ENCODE results near the gene CDKAL1. TPM values are rescaled to one million over a fixed set of nuclear protein-coding genes. Genes with fewer than 3 reads are reported as not detected.
A peak's percentile ranks its signal among the peaks of the same experiment; 100 is the strongest.
"Not testable (repeated sequence)": the region's sequence is repeated elsewhere in the genome, so short reads cannot be mapped to it uniquely, and the experiment has no call there.

The CDKAL1 gene
- total RNA-seq, 5 donors from 2014 or later (not counting 1 experiment from before 2014, with no cell fraction given) = 18.8 to 29.9 (median 20.5) TPM

DNA sequence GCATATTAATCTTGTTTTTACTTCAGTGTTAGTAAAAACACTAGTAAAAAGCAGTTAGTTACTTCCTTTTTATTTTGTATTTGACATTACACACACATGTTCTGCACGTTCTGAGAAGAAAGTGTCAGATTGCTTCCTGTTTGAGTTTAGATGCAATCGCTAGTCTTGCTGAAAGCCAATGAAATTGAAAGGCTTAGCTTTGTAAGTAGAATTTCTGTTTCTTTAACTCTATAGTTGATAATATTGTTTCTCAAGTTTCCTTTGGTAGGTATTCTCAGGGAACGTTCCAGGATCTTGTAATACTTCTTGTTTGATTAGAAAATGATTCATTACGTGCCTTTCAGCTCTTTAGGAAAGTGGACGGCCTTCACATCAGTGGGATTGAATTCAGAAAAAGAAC is 55.0 kb downstream of the CDKAL1 start:
- CTCF ChIA-PET = no interaction called here
- Mint-ChIP-seq H3K4me3 (peak overlapping the region in 1 of 3 donors; percentile 17), H3K27ac (no peak overlapping the region), H3K9me3 (peaks cover 0 to 8% (median 2%) of the 10 kb centered on the region in 3 donors), H3K36me3 (peaks cover 56% of the 10 kb centered on the region), H3K27me3 (no peaks in the 10 kb centered on the region), H3K4me1 (peaks cover 24 to 29% (median 28%) of the 10 kb centered on the region in 3 donors)
- no peak overlapping the region for H3K4me3 ChIP-seq (ENCODE audit: control insufficient read depth in 1 of 2, extremely low read depth in 1 of 2, low read length in 1 of 2)
- H3K4me1 ChIP-seq (ENCODE audit: control insufficient read depth in 1 of 2, extremely low read depth in 1 of 2, insufficient read depth in 2 of 2, low read length in 2 of 2) = peaks cover 0 to 7% of the 10 kb centered on the region in 2 experiments
- DNase-seq (peak in 1 of 35 experiments; percentile 4), ATAC-seq (replicated peaks in 1 of 4) (no peak)
- H3K36me3 ChIP-seq (ENCODE audit: control insufficient read depth in 2 of 2, extremely low read depth in 1 of 2, insufficient read depth in 1 of 2, low read length in 1 of 2) = peaks cover 0 to 5% of the 10 kb centered on the region in 2 donors
- H3K9me3 ChIP-seq = no peaks in the 10 kb centered on the region
- H3K27ac ChIP-seq (ENCODE audit: low read length) = no peak overlapping the region
- H3K27me3 ChIP-seq (replicated peaks in 1 of 2; ENCODE audit: control insufficient read depth in 2 of 2, extremely low read depth in 1 of 2, insufficient read depth in 2 of 2, low read length in 1 of 2) = no peaks in the 10 kb centered on the region
- POLR2A ChIA-PET = interaction anchor here in 1 of 2 donors (0.7 kb wide), 1 partner anchor 1013 kb away, joined by 3 read pairs; no protein-coding TSS in a partner anchor
- WGBS (ENCODE audit: insufficient coverage) = no CpG with 5 or more reads among the region's 5 CpGs

DNA sequence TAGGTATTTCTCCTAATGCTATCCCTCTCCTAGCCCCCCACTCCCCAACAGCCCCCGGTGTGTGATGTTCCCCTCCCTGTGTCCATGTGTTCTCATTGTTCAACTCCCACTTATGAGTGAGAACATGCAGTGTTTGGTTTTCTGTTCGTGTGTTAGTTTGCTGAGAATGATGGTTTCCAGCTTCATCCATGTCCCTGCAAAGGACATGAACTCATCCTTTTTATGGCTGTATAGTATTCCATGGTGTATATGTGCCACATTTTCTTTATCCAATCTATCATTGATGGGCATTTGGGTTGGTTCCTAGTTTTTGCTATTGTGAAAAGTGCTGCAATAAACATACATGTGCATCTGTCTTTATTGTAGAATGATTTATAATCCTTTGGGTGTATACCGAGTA is 56.2 kb downstream of the CDKAL1 start:
- H3K27me3 ChIP-seq (replicated peaks in 1 of 2; ENCODE audit: control insufficient read depth in 2 of 2, extremely low read depth in 1 of 2, insufficient read depth in 2 of 2, low read length in 1 of 2); POLR2A ChIA-PET; H3K9me3 ChIP-seq; ATAC-seq (replicated peaks in 1 of 4); H3K27ac Mint-ChIP-seq; H3K36me3 ChIP-seq (ENCODE audit: control insufficient read depth in 2 of 2, extremely low read depth in 1 of 2, insufficient read depth in 1 of 2, low read length in 1 of 2); H3K27me3 Mint-ChIP-seq; H3K27ac ChIP-seq (ENCODE audit: low read length); DNase-seq; H3K4me3 ChIP-seq (ENCODE audit: control insufficient read depth in 1 of 2, extremely low read depth in 1 of 2, low read length in 1 of 2); H3K4me1 ChIP-seq (ENCODE audit: control insufficient read depth in 1 of 2, extremely low read depth in 1 of 2, insufficient read depth in 2 of 2, low read length in 2 of 2); CTCF ChIA-PET; H3K4me3 Mint-ChIP-seq: not testable (repeated sequence)
- Mint-ChIP-seq H3K36me3 (peaks cover 58% of the 10 kb centered on the region), H3K9me3 (peaks cover 0 to 13% (median 2%) of the 10 kb centered on the region in 3 donors), H3K4me1 (peaks cover 24 to 26% (median 26%) of the 10 kb centered on the region in 3 donors)
- no CpG with 5 or more reads among the region's 3 CpGs for WGBS (ENCODE audit: insufficient coverage)

DNA sequence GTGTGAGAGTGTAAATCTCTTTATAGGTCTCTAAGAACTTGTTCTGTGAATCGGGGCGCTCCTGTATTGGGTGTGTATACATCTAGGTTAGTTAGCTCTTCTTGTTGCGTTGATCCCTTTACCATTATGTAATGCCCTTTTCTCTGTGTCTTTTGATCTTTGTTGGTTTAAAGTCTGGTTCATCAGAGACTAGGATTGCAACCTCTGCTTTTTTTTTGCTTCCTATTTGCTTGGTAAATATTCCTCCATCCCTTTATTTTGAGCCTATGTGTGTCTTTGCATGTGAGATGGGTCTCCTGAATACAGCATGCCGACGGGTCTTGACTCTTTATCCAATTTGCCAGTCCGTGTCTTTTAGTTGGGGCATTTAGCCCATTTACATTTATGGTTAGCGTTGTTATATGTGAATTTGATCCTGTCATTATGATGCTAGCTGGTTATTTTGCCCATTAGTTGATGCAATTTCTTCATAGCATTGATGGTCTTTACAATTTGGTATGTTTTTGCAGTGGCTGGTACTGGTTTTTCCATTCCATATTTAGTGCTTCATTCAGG is 60.1 kb downstream of the CDKAL1 start:
- H3K27me3 ChIP-seq (replicated peaks in 1 of 2; ENCODE audit: control insufficient read depth in 2 of 2, extremely low read depth in 1 of 2, insufficient read depth in 2 of 2, low read length in 1 of 2); CTCF ChIA-PET; DNase-seq; H3K27ac ChIP-seq (ENCODE audit: low read length); POLR2A ChIA-PET; H3K4me3 Mint-ChIP-seq; H3K27ac Mint-ChIP-seq; H3K27me3 Mint-ChIP-seq; H3K4me3 ChIP-seq (ENCODE audit: control insufficient read depth in 1 of 2, extremely low read depth in 1 of 2, low read length in 1 of 2); ATAC-seq (replicated peaks in 1 of 4); H3K4me1 ChIP-seq (ENCODE audit: control insufficient read depth in 1 of 2, extremely low read depth in 1 of 2, insufficient read depth in 2 of 2, low read length in 2 of 2); H3K36me3 ChIP-seq (ENCODE audit: control insufficient read depth in 2 of 2, extremely low read depth in 1 of 2, insufficient read depth in 1 of 2, low read length in 1 of 2); H3K9me3 ChIP-seq: not testable (repeated sequence)
- H3K36me3 Mint-ChIP-seq = peaks cover 67% of the 10 kb centered on the region
- no CpG with 5 or more reads among the region's 7 CpGs for WGBS (ENCODE audit: insufficient coverage)
- H3K9me3 Mint-ChIP-seq = peaks cover 0 to 13% (median 2%) of the 10 kb centered on the region in 3 donors
- peaks cover 10 to 14% (median 11%) of the 10 kb centered on the region in 3 donors for H3K4me1 Mint-ChIP-seq

DNA sequence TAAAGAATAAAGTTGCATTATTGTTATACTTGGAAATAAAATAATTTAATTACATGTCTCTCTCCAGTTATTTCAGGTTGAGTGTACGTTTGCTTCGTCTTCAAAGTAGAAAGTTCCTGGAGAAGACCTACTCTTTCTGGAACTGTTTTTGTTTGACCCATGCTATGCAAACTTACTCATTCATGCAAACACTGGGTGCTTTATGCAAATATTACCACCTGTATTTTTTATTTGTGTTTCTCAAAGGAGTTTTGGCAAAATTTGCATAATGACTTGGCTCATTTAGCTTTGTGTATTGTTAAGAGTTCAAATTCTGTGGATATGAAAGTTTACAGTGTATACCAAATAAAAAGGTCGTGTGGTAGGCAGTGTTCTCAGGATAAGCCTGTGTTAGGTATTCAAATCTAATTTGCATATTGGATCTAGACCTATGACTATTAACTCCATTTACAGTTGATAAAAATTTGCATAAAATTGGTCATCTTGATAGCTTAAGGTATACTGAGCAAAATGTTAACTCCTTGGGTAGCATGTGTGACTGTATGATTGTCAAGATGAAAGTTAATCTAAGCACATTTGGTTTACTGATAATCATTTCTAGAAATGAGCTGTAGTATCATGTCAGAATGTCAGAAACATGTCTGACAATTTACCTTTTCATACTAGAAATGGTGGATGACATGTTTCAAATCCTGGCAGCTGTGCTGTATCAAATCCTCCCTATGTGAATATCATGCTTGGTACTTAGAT is 65.2 kb downstream of the CDKAL1 start:
- no peak overlapping the region for H3K4me3 ChIP-seq (ENCODE audit: control insufficient read depth in 1 of 2, extremely low read depth in 1 of 2, low read length in 1 of 2)
- Mint-ChIP-seq H3K4me1 (peaks cover 0 to 8% (median 0%) of the 10 kb centered on the region in 3 donors), H3K9me3 (peaks cover 0 to 5% (median 0%) of the 10 kb centered on the region in 3 donors), H3K27me3 (no peaks in the 10 kb centered on the region), H3K27ac (no peak overlapping the region), H3K4me3 (no peak overlapping the region), H3K36me3 (peaks cover 63% of the 10 kb centered on the region)
- no peaks in the 10 kb centered on the region for H3K9me3 ChIP-seq
- H3K27ac ChIP-seq (ENCODE audit: low read length) = no peak overlapping the region
- peaks cover 0 to 13% of the 10 kb centered on the region in 2 donors for H3K36me3 ChIP-seq (ENCODE audit: control insufficient read depth in 2 of 2, extremely low read depth in 1 of 2, insufficient read depth in 1 of 2, low read length in 1 of 2)
- no peaks in the 10 kb centered on the region for H3K4me1 ChIP-seq (ENCODE audit: control insufficient read depth in 1 of 2, extremely low read depth in 1 of 2, insufficient read depth in 2 of 2, low read length in 2 of 2)
- no peaks in the 10 kb centered on the region for H3K27me3 ChIP-seq (replicated peaks in 1 of 2; ENCODE audit: control insufficient read depth in 2 of 2, extremely low read depth in 1 of 2, insufficient read depth in 2 of 2, low read length in 1 of 2)
- DNase-seq (no peak), ATAC-seq (replicated peaks in 1 of 4) (no peak)
- POLR2A ChIA-PET = interaction anchor here in 1 of 2 donors (0.6 kb wide), 1 partner anchor 14 kb away, joined by 7 read pairs; no protein-coding TSS in a partner anchor
- WGBS (ENCODE audit: insufficient coverage) = no CpG with 5 or more reads among the region's 3 CpGs
- CTCF ChIA-PET = no interaction called here

DNA sequence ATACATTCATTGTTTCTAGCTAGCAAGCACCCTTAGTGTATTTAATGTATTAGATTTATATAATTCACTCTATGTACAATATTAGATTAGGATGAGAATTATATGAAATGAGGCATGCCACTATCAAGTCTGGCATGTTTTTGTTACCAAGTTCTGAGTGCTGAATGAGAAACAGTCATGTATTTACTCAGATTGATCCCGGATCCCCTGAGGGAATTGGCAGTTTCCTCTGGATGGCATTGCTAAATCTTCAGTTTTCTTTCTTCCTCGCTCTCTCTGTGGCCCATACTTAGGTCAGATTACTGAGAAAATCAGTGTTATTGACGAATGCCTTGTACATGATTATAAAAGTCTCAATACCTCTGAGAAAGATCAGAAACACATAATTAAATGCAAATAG is 66.6 kb downstream of the CDKAL1 start:
- H3K4me3 ChIP-seq (ENCODE audit: control insufficient read depth in 1 of 2, extremely low read depth in 1 of 2, low read length in 1 of 2) = no peak overlapping the region
- H3K36me3 Mint-ChIP-seq = peaks cover 56% of the 10 kb centered on the region

DNA sequence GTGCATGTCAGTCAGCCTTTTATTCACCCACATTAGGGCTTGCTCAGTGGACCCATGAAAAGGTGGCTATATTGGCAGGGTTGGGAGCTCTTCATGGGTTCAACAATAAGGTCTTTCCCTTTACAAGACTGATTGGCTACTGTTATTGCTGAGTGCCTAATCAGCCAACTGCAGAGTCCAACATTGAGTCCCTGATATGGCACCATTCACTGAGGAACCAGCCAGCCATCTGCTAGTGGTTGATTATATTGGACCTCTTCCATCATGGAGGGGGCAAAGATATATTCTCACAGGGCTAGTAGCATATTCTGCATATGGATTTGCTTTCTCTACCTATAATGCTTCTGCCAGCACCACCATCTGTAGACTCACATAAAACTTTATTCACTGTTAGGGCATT is 69.9 kb downstream of the CDKAL1 start:
- Mint-ChIP-seq H3K36me3 (peaks cover 53% of the 10 kb centered on the region), H3K9me3 (no peaks in the 10 kb centered on the region), H3K4me1 (peaks cover 0 to 8% (median 0%) of the 10 kb centered on the region in 3 donors), H3K27ac (no peak overlapping the region), H3K4me3 (no peak overlapping the region), H3K27me3 (no peaks in the 10 kb centered on the region)
- H3K4me3 ChIP-seq (ENCODE audit: control insufficient read depth in 1 of 2, extremely low read depth in 1 of 2, low read length in 1 of 2) = no peak overlapping the region
- DNase-seq = no peak
- H3K36me3 ChIP-seq (ENCODE audit: control insufficient read depth in 2 of 2, extremely low read depth in 1 of 2, insufficient read depth in 1 of 2, low read length in 1 of 2) = peaks cover 0 to 5% of the 10 kb centered on the region in 2 donors
- CTCF ChIA-PET = no interaction called here
- H3K27ac ChIP-seq (ENCODE audit: low read length) = no peak overlapping the region
- no peak for ATAC-seq (replicated peaks in 1 of 4)
- no peaks in the 10 kb centered on the region for H3K9me3 ChIP-seq
- POLR2A ChIA-PET = no interaction called here
- H3K4me1 ChIP-seq (ENCODE audit: control insufficient read depth in 1 of 2, extremely low read depth in 1 of 2, insufficient read depth in 2 of 2, low read length in 2 of 2) = no peaks in the 10 kb centered on the region
- H3K27me3 ChIP-seq (replicated peaks in 1 of 2; ENCODE audit: control insufficient read depth in 2 of 2, extremely low read depth in 1 of 2, insufficient read depth in 2 of 2, low read length in 1 of 2) = no peaks in the 10 kb centered on the region

More for the DNA sequence above, 66.6 kb downstream of the CDKAL1 start:
- 86% methylated on average over 1 of the region's 3 CpGs for WGBS (ENCODE audit: insufficient coverage)
- H3K27ac ChIP-seq (ENCODE audit: low read length) = no peak overlapping the region
- no peaks in the 10 kb centered on the region for H3K27me3 Mint-ChIP-seq
- POLR2A ChIA-PET = no interaction called here
- CTCF ChIA-PET = no interaction called here
- no peaks in the 10 kb centered on the region for H3K4me1 ChIP-seq (ENCODE audit: control insufficient read depth in 1 of 2, extremely low read depth in 1 of 2, insufficient read depth in 2 of 2, low read length in 2 of 2)
- H3K4me1 Mint-ChIP-seq = peaks cover 0 to 8% (median 0%) of the 10 kb centered on the region in 3 donors
- H3K9me3 ChIP-seq = no peaks in the 10 kb centered on the region
- H3K27ac Mint-ChIP-seq = no peak overlapping the region
- no peak for DNase-seq
- no peaks in the 10 kb centered on the region for H3K9me3 Mint-ChIP-seq
- H3K27me3 ChIP-seq (replicated peaks in 1 of 2; ENCODE audit: control insufficient read depth in 2 of 2, extremely low read depth in 1 of 2, insufficient read depth in 2 of 2, low read length in 1 of 2) = no peaks in the 10 kb centered on the region
- no peak overlapping the region for H3K4me3 Mint-ChIP-seq
- peaks cover 0 to 12% of the 10 kb centered on the region in 2 donors for H3K36me3 ChIP-seq (ENCODE audit: control insufficient read depth in 2 of 2, extremely low read depth in 1 of 2, insufficient read depth in 1 of 2, low read length in 1 of 2)
- no peak for ATAC-seq (replicated peaks in 1 of 4)

Measured in T-cell (primary cell).